Right ventricle myocardium superior (tissue), 1 donor: ENCODE measurements around the gene C1orf141. TPM values are rescaled to one million over a fixed set of nuclear protein-coding genes. Genes with fewer than 3 reads are reported as not detected.
A peak's percentile ranks its signal among the peaks of the same experiment; 100 is the strongest.
"Not testable (repeated sequence)": the region's sequence is repeated elsewhere in the genome, so short reads cannot be mapped to it uniquely, and the experiment has no call there.

Experiments used
- ATAC-seq: fragments of 200-7000 bp; cut with Tn5 transposase; one replicate; pipeline ENCODE4 v1.9.1; 2020; ENCODE audit warnings: mild to moderate bottlenecking; ENCODE audit not compliant: poor library complexity
- DNase-seq: peaks from one replicate; pipeline ENCODE4 v3.0.0-alpha.2; 2020
- intact Hi-C: fragments of 100-400 bp; cut with DNase I; formaldehyde crosslinking; loops from one replicate; pipeline ENCODE4 v1.11.2; 2022
- total RNA-seq: library from RNA; stranded (reverse); fragmentation: NEBNext Ultra II Directional; extraction: Animal tissue kit (Norgen Biotek cat#: 25700); gene quantifications from one replicate; pipeline ENCODE4 v1.2.1, GENCODE V29; 2021
- donor health status: DM: no; HTN: yes; CAD: no; lungs with severe emphysema.

Gene C1orf141
- total RNA-seq, 1 donor from 2014 or later, result not detected

GRCh38 chr1:67146101-67146500 is 11.3 kb upstream of the C1orf141 start:
- intact Hi-C loops, result no loop called here
- ATAC-seq (no peak), DNase-seq (no peak)

DNA sequence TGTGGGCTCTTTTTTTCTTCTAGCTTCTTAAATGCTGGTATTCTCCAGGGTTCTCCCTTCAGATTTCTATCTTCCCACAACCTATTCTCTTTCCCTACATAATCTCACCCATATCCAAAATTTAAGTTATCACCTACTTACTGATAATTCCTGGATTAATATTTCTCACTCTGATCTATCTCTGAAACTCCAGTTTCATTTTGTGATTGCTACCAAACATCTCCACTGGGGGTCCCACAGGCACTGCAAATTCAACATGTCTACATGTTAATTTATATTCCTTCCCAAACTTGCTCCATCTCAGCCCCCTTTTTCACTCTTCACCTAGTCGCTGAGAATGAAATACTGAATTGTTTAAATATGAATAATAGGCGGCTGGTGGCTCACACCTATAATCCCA is 9.9 kb upstream of the C1orf141 start:
- intact Hi-C loops, result loop anchor here (5.0 kb wide), 1 partner anchor 372 kb away; no protein-coding TSS in a partner anchor
- no peak for ATAC-seq

DNA sequence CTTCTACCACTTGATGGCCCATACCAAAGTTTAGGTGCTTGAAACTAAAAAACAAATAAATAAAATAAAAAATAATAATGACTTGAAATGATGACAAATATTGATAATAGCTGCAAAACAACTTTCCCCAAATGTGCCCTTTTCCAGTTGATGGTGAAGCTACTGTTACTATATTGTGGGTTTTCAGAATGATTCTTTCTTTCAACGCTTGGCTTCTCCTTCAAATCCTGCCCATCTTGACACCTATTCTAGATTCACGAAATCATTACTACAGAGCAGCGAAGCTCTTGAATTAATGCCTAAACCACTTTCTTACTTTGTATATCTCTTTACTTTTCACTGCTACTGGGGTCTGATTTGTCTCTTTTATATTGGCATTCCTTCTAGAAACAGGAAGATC is 9.2 kb upstream of the C1orf141 start:
- DNase-seq, result no peak
- intact Hi-C loops, result loop anchor here (5.0 kb wide), 1 partner anchor 372 kb away; no protein-coding TSS in a partner anchor
- no peak for ATAC-seq

More for the DNA sequence above, 9.9 kb upstream of the C1orf141 start:
- DNase-seq, result no peak

- intact Hi-C loops, result loop anchor here (5.0 kb wide), 1 partner anchor 371 kb away; no protein-coding TSS in a partner anchor
- ATAC-seq, result no peak
- no peak for DNase-seq
Measured at GRCh38 chr1:67142931-67143330, 8.2 kb upstream of the C1orf141 start.

DNA sequence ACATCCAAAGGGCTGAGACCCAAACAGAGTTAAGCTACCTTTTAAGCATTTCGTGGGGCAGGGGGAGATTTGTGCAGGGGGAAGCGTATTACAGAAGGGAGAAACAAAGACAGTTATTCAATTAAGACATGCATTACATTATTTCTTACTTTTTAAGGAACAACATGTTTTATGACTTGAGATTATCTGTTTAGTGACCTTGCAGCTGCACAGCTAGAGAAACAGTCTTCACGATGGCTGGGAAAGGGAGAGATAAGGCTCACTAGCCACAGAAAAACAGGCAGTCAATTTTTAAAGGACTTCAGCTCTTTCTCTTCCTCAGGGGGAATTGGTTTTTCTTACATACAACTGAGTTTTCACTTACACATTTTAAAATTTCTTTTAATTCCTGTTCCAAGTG is 7.1 kb upstream of the C1orf141 start:
- ATAC-seq, DNase-seq: not testable (repeated sequence)
- intact Hi-C loops, result loop anchor here (5.0 kb wide), 1 partner anchor 370 kb away; no protein-coding TSS in a partner anchor

DNA sequence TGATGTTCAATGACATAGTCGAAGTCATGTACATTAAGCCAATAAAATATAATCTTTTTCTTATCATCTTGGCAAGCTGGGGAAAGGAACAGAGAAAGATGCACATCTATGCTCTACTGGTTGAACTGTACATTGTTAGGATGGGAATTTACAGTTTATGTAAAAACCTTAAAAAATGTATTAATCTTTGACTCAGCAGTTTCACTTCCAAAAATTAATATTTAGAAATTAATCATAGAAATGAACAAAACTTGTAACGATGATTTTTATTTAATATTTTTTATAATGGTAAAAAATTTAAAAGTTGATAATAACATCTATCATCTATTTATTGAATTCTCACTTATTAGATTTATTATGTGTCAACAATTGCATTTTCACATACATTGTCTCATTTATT is 5.7 kb upstream of the C1orf141 start:
- ATAC-seq, result no peak
- no peak for DNase-seq
- intact Hi-C loops, result loop anchor here (5.0 kb wide), 1 partner anchor 368 kb away; no protein-coding TSS in a partner anchor

- intact Hi-C loops, result no loop called here
- ATAC-seq, result no peak
- DNase-seq, result no peak
Measured at GRCh38 chr1:67138813-67139499, 4.2 kb upstream of the C1orf141 start.

- ATAC-seq (no peak), DNase-seq (no peak)
- intact Hi-C loops, result no loop called here
Measured at GRCh38 chr1:67137307-67137753, 2.6 kb upstream of the C1orf141 start.

DNA sequence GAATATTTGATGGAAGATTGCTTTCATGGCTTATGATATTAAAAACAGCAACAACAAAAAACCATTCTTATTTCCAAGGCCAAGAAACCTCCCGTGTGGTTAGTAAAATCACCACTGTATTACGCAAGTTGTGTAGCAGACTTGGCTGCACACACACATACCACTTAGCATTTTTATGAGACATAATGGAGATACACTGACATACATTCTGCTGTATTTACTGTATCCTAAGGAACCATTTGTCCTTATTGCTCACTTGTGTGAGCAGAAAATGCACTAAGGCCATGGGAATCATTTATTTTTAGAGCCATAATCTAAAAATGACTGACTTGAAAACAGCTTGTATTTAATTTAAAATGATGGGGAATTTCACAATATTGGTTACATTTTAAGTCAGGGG is 584 bp upstream of the C1orf141 start:
- no peak for DNase-seq
- intact Hi-C loops, result no loop called here

DNA sequence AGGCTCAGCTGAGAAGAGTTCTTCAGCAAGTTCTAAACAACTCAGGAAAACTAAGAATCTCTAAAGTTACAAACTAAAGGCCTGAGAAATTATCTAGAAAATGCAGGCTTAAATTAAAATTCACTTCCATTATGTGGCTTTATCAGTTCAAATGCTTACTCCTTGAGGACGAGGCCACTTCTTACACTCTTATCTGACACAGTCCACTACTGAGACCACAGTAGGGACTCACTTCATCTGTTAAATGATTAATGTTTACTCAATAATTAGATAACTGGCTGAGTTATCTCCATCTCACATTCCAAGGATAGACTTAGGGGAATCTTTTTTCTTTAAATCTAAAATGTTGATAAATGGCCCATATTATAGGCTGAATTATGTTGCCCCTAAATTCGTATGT is 1.6 kb downstream of the C1orf141 start:
- ATAC-seq, result no peak
- intact Hi-C loops, result no loop called here

More for the DNA sequence above, 584 bp upstream of the C1orf141 start:
- peak; percentile 69 for ATAC-seq

GRCh38 chr1:67130673-67131072 is 4.1 kb downstream of the C1orf141 start:
- ATAC-seq (no peak), DNase-seq (no peak)
- intact Hi-C loops, result no loop called here

More for the DNA sequence above, 1.6 kb downstream of the C1orf141 start:
- no peak for DNase-seq

GRCh38 chr1:67126974-67127373 is 7.8 kb downstream of the C1orf141 start:
- DNase-seq (no peak), ATAC-seq (no peak)
- intact Hi-C loops, result no loop called here

DNA sequence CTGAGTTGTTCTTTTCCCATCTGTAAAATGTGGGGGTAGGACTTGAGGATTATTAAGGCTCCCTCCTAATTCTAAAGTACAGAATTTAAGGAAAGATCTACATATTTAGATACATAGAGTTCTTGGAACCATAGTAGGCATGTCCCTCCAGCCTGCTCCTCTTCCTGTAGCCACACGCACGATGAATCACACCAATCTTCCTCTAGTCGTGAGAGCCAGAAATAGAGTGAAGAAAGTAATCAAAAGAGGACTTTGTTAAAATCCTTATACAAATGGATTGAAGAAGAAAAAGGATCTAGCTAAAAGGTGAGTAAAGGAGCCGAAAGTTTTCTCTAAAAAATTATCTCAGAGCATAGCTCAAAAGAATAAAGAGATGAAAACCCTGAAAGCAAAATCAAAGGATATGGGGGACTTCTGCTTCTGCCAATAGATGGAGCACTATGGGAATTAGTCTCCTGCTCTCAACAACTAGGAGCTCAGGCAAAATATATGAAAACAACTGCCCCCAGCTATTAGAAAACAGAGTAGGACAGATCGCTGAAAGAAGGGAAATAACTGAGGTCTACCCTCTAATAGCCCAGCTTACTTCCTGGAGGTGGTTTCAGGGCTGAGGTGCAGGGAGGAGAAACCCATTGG is 8.5 kb downstream of the C1orf141 start:
- intact Hi-C loops, result no loop called here
- ATAC-seq (no peak), DNase-seq (no peak)

DNA sequence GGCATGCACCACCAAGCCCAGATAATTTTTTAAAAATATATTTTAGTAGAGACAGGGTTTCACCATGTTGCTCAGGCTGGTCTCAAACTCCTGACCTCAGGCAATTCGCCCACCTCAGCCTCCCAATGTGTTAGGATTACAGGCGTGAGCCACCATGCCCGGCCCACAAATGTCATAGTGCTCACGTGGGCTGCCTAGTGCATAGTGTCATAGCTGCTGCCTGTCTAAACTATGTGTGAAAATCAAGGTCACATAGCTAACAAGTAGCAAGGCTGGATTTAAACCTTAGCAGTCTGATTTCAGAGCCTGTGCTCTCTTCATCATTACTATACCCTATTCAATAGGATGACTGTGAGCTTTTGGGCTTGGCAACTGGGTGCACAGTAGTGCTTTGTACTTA is 10.3 kb downstream of the C1orf141 start:
- intact Hi-C loops, result no loop called here
- DNase-seq (no peak), ATAC-seq (no peak)

- DNase-seq (no peak), ATAC-seq (no peak)
- intact Hi-C loops, result no loop called here
Measured at GRCh38 chr1:67120855-67121619, 13.7 kb downstream of the C1orf141 start.

GRCh38 chr1:67118646-67119045 is 16.1 kb downstream of the C1orf141 start:
- ATAC-seq (no peak), DNase-seq (no peak)
- intact Hi-C loops, result no loop called here

DNA sequence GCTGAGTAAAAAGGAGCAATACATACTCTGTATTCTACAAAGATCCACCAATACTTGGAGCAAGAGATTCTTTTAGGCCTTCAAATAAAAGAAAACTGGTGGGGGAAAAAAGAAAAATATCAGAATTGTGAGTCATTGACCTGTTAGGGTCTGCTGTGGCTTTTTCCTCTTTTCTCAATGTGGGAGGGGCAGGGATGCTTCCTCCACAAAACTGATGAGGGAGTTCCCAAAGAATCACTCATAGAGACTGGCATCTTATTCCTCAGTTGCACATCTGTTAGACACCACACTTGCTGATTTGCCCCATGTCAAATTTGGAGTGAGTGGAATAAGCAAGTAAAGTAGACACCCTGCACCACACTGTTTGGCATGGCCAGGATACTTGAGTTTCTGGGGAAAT is 16.6 kb downstream of the C1orf141 start:
- intact Hi-C loops, result no loop called here
- no peak for DNase-seq
- no peak for ATAC-seq

DNA sequence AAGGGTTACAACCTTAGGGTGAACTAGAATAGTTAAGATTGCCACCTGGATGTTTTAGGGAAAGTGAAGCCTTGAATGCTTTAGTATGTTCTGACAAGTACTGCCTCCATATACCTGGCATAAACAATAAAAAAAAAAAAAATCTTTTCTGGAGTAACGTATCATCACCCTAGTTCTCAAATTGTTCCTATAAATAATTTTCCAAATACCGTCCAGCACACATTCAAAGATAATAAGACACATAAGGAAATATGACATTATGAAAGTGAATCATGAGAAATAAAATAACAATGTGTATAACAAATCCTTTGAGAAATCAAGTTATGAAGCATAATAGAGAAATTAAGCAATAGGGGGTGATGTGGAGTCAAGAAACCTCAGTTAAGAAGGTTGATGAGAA is 20.6 kb downstream of the C1orf141 start:
- DNase-seq, result no peak
- ATAC-seq, result no peak
- intact Hi-C loops, result no loop called here

DNA sequence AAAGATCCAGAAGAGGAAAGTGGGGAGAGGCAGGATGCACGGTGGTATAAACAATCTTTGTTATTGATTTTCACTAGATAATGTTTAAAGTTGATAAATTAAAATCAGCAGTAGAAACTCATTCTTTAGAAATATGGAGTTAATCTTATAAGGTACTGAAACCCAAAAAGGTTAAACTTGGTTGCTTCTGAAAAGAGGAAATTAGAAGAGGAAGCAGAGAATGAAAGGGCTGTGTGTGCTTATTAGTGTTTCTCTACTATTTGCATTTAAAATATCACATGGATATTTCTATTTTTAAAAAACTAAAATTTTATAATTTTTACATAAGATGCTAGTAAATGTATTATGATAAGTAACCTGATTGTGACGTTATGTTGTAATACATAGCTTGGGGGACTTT is 24.4 kb downstream of the C1orf141 start:
- no peak for ATAC-seq
- intact Hi-C loops, result no loop called here
- no peak for DNase-seq
